ENCODE measurements around the gene CUL9.

Gene CUL9

DNA sequence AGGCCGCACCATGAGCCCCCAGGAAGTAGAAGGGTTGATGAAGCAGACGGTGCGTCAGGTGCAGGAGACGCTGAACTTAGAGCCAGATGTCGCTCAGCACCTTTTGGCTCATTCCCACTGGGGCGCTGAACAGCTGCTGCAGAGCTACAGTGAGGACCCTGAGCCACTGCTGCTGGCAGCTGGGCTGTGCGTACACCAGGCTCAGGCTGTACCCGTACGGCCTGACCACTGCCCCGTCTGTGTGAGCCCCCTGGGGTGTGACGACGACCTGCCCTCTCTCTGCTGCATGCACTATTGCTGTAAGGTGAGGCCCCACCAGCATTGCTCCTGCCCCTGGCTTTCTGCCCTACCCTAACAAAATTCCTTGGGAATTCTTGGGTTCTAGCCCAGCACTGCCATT is 34.2 kb downstream of the CUL9 start:
- Histone ChIP-seq H2AFZ (ENCODE audit: low read depth, low read length) (no peak overlapping the region), H3K4me2 (ENCODE audit: low read length, poor library complexity, severe bottlenecking) (no peak overlapping the region), H3K4me1 (ENCODE audit: control insufficient read depth, insufficient read depth, low read depth, low read length) (no peaks in the 10 kb centered on the region), H3K27me3 (ENCODE audit: control insufficient read depth in 1 of 2, insufficient read depth in 1 of 2, low read length in 2 of 2) (no peaks in the 10 kb centered on the region), H2BK5ac (ENCODE audit: low read depth, low read length, poor library complexity, severe bottlenecking) (no peak overlapping the region), H2BK15ac (ENCODE audit: low read depth, poor library complexity, severe bottlenecking) (no peak overlapping the region), H2BK12ac (ENCODE audit: low read length in 2 of 2) (no peak overlapping the region), H3K79me1 (replicated peaks; ENCODE audit: low read length, poor library complexity, severe bottlenecking) (no peaks in the 10 kb centered on the region), H3K23ac (ENCODE audit: low read length in 2 of 2) (peak overlapping the region in 1 of 2 experiments; percentile 60), H3K27ac (ENCODE audit: low read length, poor library complexity, severe bottlenecking) (no peak overlapping the region), H4K8ac (ENCODE audit: low read length) (no peak overlapping the region), H3K18ac (ENCODE audit: low read depth in 1 of 2, low read length in 2 of 2) (no peak overlapping the region), H2BK120ac (ENCODE audit: low read depth, low read length) (no peak overlapping the region), H3K14ac (ENCODE audit: low read length in 2 of 2) (no peak overlapping the region), H3K36me3 (ENCODE audit: control insufficient read depth in 1 of 2, insufficient read depth in 2 of 2, low read depth in 1 of 2, low read length in 2 of 2) (peaks cover 57 to 83% of the 10 kb centered on the region in 2 experiments), H3K9me3 (ENCODE audit: control insufficient read depth, low read length) (no peaks in the 10 kb centered on the region), H3K9ac (ENCODE audit: low read length) (no peak overlapping the region), H4K91ac (ENCODE audit: low read length) (no peak overlapping the region), H2AK5ac (ENCODE audit: low read length, severe bottlenecking) (no peak overlapping the region), H3K4me3 (ENCODE audit: insufficient read depth in 1 of 2, low read depth in 1 of 2, low read length in 2 of 2) (peak overlapping the region in 1 of 2 experiments; percentile 15), H3K4ac (ENCODE audit: low read depth in 1 of 2, low read length in 2 of 2) (no peak overlapping the region)
- DNase-seq = no peak
- 93% methylated on average over 12 of the region's 12 CpGs for WGBS

DNA sequence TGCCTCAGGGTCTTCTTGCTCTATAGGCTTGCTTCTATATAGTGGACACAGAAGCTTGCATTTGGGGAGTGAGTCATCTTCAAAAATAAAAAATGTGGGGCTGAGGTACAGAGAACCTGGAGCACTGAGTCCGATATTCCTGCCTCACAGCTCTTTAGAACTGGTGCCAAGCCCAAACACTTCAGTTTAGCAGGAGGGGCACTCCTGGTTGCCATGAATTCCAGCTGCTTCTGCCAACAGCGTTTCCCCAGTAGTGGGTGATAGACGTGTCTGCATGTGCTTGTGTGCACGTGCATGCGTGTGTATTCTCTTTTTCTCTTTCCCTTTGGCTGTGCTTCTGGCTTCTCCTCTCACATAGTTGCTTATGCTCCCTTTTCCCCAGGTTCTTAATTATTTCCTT is 35.4 kb downstream of the CUL9 start:
- Histone ChIP-seq H3K4me2 (ENCODE audit: low read length, poor library complexity, severe bottlenecking) (no peak overlapping the region), H3K27me3 (ENCODE audit: control insufficient read depth in 1 of 2, insufficient read depth in 1 of 2, low read length in 2 of 2) (no peaks in the 10 kb centered on the region), H2AFZ (ENCODE audit: low read depth, low read length) (no peak overlapping the region), H2BK15ac (ENCODE audit: low read depth, poor library complexity, severe bottlenecking) (no peak overlapping the region), H3K23ac (ENCODE audit: low read length in 2 of 2) (no peak overlapping the region), H2AK5ac (ENCODE audit: low read length, severe bottlenecking) (no peak overlapping the region), H3K4ac (ENCODE audit: low read depth in 1 of 2, low read length in 2 of 2) (no peak overlapping the region), H2BK12ac (ENCODE audit: low read length in 2 of 2) (no peak overlapping the region), H2BK5ac (ENCODE audit: low read depth, low read length, poor library complexity, severe bottlenecking) (no peak overlapping the region), H4K8ac (ENCODE audit: low read length) (no peak overlapping the region), H3K9ac (ENCODE audit: low read length) (no peak overlapping the region), H2BK120ac (ENCODE audit: low read depth, low read length) (no peak overlapping the region), H3K36me3 (ENCODE audit: control insufficient read depth in 1 of 2, insufficient read depth in 2 of 2, low read depth in 1 of 2, low read length in 2 of 2) (peaks cover 69 to 82% of the 10 kb centered on the region in 2 experiments), H3K9me3 (ENCODE audit: control insufficient read depth, low read length) (no peaks in the 10 kb centered on the region), H3K4me3 (ENCODE audit: insufficient read depth in 1 of 2, low read depth in 1 of 2, low read length in 2 of 2) (no peak overlapping the region), H3K79me1 (replicated peaks; ENCODE audit: low read length, poor library complexity, severe bottlenecking) (no peaks in the 10 kb centered on the region), H3K4me1 (ENCODE audit: control insufficient read depth, insufficient read depth, low read depth, low read length) (no peaks in the 10 kb centered on the region), H3K18ac (ENCODE audit: low read depth in 1 of 2, low read length in 2 of 2) (no peak overlapping the region), H3K27ac (ENCODE audit: low read length, poor library complexity, severe bottlenecking) (no peak overlapping the region), H4K91ac (ENCODE audit: low read length) (no peak overlapping the region), H3K14ac (ENCODE audit: low read length in 2 of 2) (no peak overlapping the region)
- DNase-seq = no peak
- WGBS = 95% methylated on average over 5 of the region's 5 CpGs

DNA sequence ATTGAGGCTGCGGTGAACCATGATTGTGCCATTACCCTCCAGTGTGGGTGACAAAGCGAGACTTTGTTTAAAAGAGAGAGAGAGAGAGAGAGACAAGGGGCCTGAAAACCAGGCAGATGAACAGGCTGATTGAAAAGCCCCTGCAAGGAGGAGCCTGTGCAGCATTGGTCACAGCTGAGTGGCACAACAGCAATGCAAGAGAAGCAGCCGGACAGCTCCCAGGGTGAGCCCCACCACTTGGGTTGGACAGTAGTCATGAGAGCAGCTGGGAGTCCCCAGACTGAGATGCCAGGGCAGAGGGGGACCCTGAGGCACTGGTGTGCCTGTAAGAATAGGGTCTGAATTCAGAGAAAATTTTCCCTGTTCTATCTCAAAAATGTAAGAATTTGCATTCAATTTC is 37.1 kb downstream of the CUL9 start:
- Histone ChIP-seq H3K14ac (ENCODE audit: low read length in 2 of 2) (no peak overlapping the region), H3K18ac (ENCODE audit: low read depth in 1 of 2, low read length in 2 of 2) (no peak overlapping the region), H3K4me1 (ENCODE audit: control insufficient read depth, insufficient read depth, low read depth, low read length) (peaks cover 2% of the 10 kb centered on the region), H3K79me1 (replicated peaks; ENCODE audit: low read length, poor library complexity, severe bottlenecking) (no peaks in the 10 kb centered on the region), H3K27ac (ENCODE audit: low read length, poor library complexity, severe bottlenecking) (no peak overlapping the region), H2BK120ac (ENCODE audit: low read depth, low read length) (no peak overlapping the region), H3K9ac (ENCODE audit: low read length) (no peak overlapping the region), H3K4me2 (ENCODE audit: low read length, poor library complexity, severe bottlenecking) (no peak overlapping the region), H3K4ac (ENCODE audit: low read depth in 1 of 2, low read length in 2 of 2) (no peak overlapping the region), H4K8ac (ENCODE audit: low read length) (no peak overlapping the region), H3K27me3 (ENCODE audit: control insufficient read depth in 1 of 2, insufficient read depth in 1 of 2, low read length in 2 of 2) (no peaks in the 10 kb centered on the region), H2AFZ (ENCODE audit: low read depth, low read length) (no peak overlapping the region), H3K36me3 (ENCODE audit: control insufficient read depth in 1 of 2, insufficient read depth in 2 of 2, low read depth in 1 of 2, low read length in 2 of 2) (peaks cover 76 to 82% of the 10 kb centered on the region in 2 experiments), H2BK5ac (ENCODE audit: low read depth, low read length, poor library complexity, severe bottlenecking) (no peak overlapping the region), H2BK12ac (ENCODE audit: low read length in 2 of 2) (no peak overlapping the region), H2BK15ac (ENCODE audit: low read depth, poor library complexity, severe bottlenecking) (no peak overlapping the region), H3K9me3 (ENCODE audit: control insufficient read depth, low read length) (no peaks in the 10 kb centered on the region), H3K23ac (ENCODE audit: low read length in 2 of 2) (no peak overlapping the region), H2AK5ac (ENCODE audit: low read length, severe bottlenecking) (no peak overlapping the region), H4K91ac (ENCODE audit: low read length) (no peak overlapping the region), H3K4me3 (ENCODE audit: insufficient read depth in 1 of 2, low read depth in 1 of 2, low read length in 2 of 2) (no peak overlapping the region)
- DNase-seq = no peak
- WGBS = 93% methylated on average over 3 of the region's 3 CpGs

- Histone ChIP-seq H3K9ac (ENCODE audit: low read length) (no peak overlapping the region), H3K4me1 (ENCODE audit: control insufficient read depth, insufficient read depth, low read depth, low read length) (peaks cover 2% of the 10 kb centered on the region), H3K27me3 (ENCODE audit: control insufficient read depth in 1 of 2, insufficient read depth in 1 of 2, low read length in 2 of 2) (no peaks in the 10 kb centered on the region), H2AK5ac (ENCODE audit: low read length, severe bottlenecking) (no peak overlapping the region), H2BK5ac (ENCODE audit: low read depth, low read length, poor library complexity, severe bottlenecking) (no peak overlapping the region), H3K9me3 (ENCODE audit: control insufficient read depth, low read length) (no peaks in the 10 kb centered on the region), H3K23ac (ENCODE audit: low read length in 2 of 2) (no peak overlapping the region), H2BK12ac (ENCODE audit: low read length in 2 of 2) (no peak overlapping the region), H3K36me3 (ENCODE audit: control insufficient read depth in 1 of 2, insufficient read depth in 2 of 2, low read depth in 1 of 2, low read length in 2 of 2) (peaks cover 79 to 81% of the 10 kb centered on the region in 2 experiments), H3K14ac (ENCODE audit: low read length in 2 of 2) (no peak overlapping the region), H3K4me2 (ENCODE audit: low read length, poor library complexity, severe bottlenecking) (no peak overlapping the region), H3K4ac (ENCODE audit: low read depth in 1 of 2, low read length in 2 of 2) (no peak overlapping the region), H3K27ac (ENCODE audit: low read length, poor library complexity, severe bottlenecking) (no peak overlapping the region), H2BK120ac (ENCODE audit: low read depth, low read length) (no peak overlapping the region), H4K8ac (ENCODE audit: low read length) (no peak overlapping the region), H3K79me1 (replicated peaks; ENCODE audit: low read length, poor library complexity, severe bottlenecking) (no peaks in the 10 kb centered on the region), H2BK15ac (ENCODE audit: low read depth, poor library complexity, severe bottlenecking) (no peak overlapping the region), H2AFZ (ENCODE audit: low read depth, low read length) (no peak overlapping the region), H4K91ac (ENCODE audit: low read length) (no peak overlapping the region), H3K4me3 (ENCODE audit: insufficient read depth in 1 of 2, low read depth in 1 of 2, low read length in 2 of 2) (no peak overlapping the region), H3K18ac (ENCODE audit: low read depth in 1 of 2, low read length in 2 of 2) (no peak overlapping the region)
- no peak for DNase-seq
- 94% methylated on average over 7 of the region's 7 CpGs for WGBS
These were observed 37.8 kb downstream of the CUL9 start for GRCh38 chr6:43219814-43220213.

Measured in mesenchymal stem cell (in vitro differentiated cells and primary cell).